ENCODE measurements around the gene ARF6. TPM values are rescaled to one million over a fixed set of nuclear protein-coding genes. Genes with fewer than 3 reads are reported as not detected.

The ARF6 gene
- total and polyA plus RNA-seq, 9 of the 15 experiments (the other 6 are each of a cell fraction or from before 2014, with no cell fraction given) = 15.3 to 35.2 (median 24.9) TPM

DNA sequence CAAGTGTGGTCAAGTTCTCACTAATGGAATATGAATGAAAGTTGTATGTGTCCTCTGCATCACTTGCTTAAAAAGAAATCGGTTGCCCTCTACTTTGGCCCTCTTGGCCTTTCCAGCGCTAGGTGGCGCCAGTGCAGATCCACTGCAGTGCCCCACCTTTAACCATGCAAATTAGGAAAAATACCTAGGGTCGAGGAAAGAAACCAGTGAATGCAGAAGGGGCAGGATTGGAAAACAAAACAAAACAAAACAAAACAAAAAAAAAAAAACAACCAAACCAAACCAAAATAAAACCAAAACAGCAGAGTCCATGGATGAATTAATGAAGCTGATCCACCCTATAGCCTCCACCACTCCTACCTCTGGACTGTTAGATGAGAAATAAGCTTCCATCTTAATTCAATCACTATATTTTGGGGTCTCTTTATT, 27.4 kb upstream of the ARF6 start:
- CTCF ChIA-PET (ENCODE audit: low intra/inter-chr PET ratio) = interaction anchor here (0.6 to 2.8 kb wide), 2 partner anchors 50 to 240 kb away, joined by 4 to 17 read pairs; no protein-coding TSS in a partner anchor
- peaks cover 13 to 22% of the 10 kb centered on the region in 2 experiments; a peak in 4 of 5 replicates for H3K4me1 ChIP-seq (replicated peaks in 1 of 2; ENCODE audit: control insufficient read depth in 2 of 2, insufficient read depth in 2 of 2, low read length in 2 of 2)
- no peak overlapping the region for H3K9ac ChIP-seq (ENCODE audit: insufficient read depth in 1 of 2, low read depth in 2 of 2, low read length in 2 of 2)
- H3K9me1 ChIP-seq (ENCODE audit: control insufficient read depth, insufficient read depth, low read length) = no peaks in the 10 kb centered on the region
- no peak overlapping the region for H3K27ac ChIP-seq (ENCODE audit: extremely low read depth, low read depth, low read length)
- POLR2A ChIA-PET = interaction anchor here (1.2 kb wide), 1 partner anchor 364 kb away, joined by 3 read pairs; no protein-coding TSS in a partner anchor
- 0 out of 2 replicates have a peak overlapping the region, but pooled peaks have one; percentile 23 for H2AFZ ChIP-seq (ENCODE audit: low read depth, low read length)
- FAIRE-seq (peak; percentile 78), DNase-seq (ENCODE audit: extremely low read depth in 1 of 4, low spot score in 3 of 4) (peak in 2 of 4 experiments; percentile 13 to 83), ATAC-seq (peak; percentile 17; the same call in 1 of the 3 replicates)
- no peaks in the 10 kb centered on the region for H4K20me1 ChIP-seq (replicated peaks; ENCODE audit: control insufficient read depth, insufficient read depth, low read length)
- H3K4me3 ChIP-seq = no peak overlapping the region
- in situ Hi-C loops (cut with MboI) (loop anchor here (25.0 kb wide), 1 partner anchor 672 kb away; the partner anchor contains the start of gene MAP4K5), intact Hi-C loops (cut with micrococcal nuclease) (loop anchor here (1.0 to 10.0 kb wide), 4 partner anchors 109 to 669 kb away; partner anchors contain the start of genes MAP4K5 and SOS2)
- H3K27me3 ChIP-seq (ENCODE audit: control insufficient read depth in 2 of 2, insufficient read depth in 2 of 2, low read length in 2 of 2) = no peaks in the 10 kb centered on the region
- peaks cover 3% of the 10 kb centered on the region; the same call in 1 of the 3 replicates for H3K79me2 ChIP-seq (ENCODE audit: control insufficient read depth, insufficient read depth, low read length)
- H3K4me2 ChIP-seq (ENCODE audit: insufficient read depth, low read length) = peak overlapping the region; percentile 34
- H3K9me3 ChIP-seq (replicated peaks; ENCODE audit: control insufficient read depth, insufficient read depth, low read depth, low read length) = no peaks in the 10 kb centered on the region
- BruUV-seq (replicated peaks) = no TSS peak
- no peaks in the 10 kb centered on the region for H3K36me3 ChIP-seq (ENCODE audit: control insufficient read depth, insufficient read depth, low read length)
- 0% methylated on average over 4 of the region's 4 CpGs for WGBS (ENCODE audit: insufficient coverage, low coverage, missing lambda C conversion rate)
- TF ChIP-seq, protein P1, sequence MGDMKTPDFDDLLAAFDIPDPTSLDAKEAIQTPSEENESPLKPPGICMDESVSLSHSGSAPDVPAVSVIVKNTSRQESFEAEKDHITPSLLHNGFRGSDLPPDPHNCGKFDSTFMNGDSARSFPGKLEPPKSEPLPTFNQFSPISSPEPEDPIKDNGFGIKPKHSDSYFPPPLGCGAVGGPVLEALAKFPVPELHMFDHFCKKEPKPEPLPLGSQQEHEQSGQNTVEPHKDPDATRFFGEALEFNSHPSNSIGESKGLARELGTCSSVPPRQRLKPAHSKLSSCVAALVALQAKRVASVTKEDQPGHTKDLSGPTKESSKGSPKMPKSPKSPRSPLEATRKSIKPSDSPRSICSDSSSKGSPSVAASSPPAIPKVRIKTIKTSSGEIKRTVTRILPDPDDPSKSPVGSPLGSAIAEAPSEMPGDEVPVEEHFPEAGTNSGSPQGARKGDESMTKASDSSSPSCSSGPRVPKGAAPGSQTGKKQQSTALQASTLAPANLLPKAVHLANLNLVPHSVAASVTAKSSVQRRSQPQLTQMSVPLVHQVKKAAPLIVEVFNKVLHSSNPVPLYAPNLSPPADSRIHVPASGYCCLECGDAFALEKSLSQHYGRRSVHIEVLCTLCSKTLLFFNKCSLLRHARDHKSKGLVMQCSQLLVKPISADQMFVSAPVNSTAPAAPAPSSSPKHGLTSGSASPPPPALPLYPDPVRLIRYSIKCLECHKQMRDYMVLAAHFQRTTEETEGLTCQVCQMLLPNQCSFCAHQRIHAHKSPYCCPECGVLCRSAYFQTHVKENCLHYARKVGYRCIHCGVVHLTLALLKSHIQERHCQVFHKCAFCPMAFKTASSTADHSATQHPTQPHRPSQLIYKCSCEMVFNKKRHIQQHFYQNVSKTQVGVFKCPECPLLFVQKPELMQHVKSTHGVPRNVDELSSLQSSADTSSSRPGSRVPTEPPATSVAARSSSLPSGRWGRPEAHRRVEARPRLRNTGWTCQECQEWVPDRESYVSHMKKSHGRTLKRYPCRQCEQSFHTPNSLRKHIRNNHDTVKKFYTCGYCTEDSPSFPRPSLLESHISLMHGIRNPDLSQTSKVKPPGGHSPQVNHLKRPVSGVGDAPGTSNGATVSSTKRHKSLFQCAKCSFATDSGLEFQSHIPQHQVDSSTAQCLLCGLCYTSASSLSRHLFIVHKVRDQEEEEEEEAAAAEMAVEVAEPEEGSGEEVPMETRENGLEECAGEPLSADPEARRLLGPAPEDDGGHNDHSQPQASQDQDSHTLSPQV (IDR thresholded peaks at IDR 0.05) = no peak
- TF ChIP-seq CTCFL (IDR thresholded peaks at IDR 0.05; ENCODE audit: borderline replicate concordance, insufficient read depth, low read depth, low read length, poor library complexity, severe bottlenecking) (peak; percentile 70), DEAF1 (CRISPR knock-in tag; IDR thresholded peaks at IDR 0.05) (0 out of 2 replicates have a peak, but pooled peaks have one; percentile 43), OTX1 (CRISPR knock-in tag; IDR thresholded peaks at IDR 0.05) (no peak)
- TF ChIP-seq, protein P2, sequence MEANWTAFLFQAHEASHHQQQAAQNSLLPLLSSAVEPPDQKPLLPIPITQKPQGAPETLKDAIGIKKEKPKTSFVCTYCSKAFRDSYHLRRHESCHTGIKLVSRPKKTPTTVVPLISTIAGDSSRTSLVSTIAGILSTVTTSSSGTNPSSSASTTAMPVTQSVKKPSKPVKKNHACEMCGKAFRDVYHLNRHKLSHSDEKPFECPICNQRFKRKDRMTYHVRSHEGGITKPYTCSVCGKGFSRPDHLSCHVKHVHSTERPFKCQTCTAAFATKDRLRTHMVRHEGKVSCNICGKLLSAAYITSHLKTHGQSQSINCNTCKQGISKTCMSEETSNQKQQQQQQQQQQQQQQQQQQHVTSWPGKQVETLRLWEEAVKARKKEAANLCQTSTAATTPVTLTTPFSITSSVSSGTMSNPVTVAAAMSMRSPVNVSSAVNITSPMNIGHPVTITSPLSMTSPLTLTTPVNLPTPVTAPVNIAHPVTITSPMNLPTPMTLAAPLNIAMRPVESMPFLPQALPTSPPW (CRISPR knock-in tag; IDR thresholded peaks at IDR 0.05) = 0 out of 2 replicates have a peak, but pooled peaks have one; percentile 15
- TF ChIP-seq, protein P3, sequence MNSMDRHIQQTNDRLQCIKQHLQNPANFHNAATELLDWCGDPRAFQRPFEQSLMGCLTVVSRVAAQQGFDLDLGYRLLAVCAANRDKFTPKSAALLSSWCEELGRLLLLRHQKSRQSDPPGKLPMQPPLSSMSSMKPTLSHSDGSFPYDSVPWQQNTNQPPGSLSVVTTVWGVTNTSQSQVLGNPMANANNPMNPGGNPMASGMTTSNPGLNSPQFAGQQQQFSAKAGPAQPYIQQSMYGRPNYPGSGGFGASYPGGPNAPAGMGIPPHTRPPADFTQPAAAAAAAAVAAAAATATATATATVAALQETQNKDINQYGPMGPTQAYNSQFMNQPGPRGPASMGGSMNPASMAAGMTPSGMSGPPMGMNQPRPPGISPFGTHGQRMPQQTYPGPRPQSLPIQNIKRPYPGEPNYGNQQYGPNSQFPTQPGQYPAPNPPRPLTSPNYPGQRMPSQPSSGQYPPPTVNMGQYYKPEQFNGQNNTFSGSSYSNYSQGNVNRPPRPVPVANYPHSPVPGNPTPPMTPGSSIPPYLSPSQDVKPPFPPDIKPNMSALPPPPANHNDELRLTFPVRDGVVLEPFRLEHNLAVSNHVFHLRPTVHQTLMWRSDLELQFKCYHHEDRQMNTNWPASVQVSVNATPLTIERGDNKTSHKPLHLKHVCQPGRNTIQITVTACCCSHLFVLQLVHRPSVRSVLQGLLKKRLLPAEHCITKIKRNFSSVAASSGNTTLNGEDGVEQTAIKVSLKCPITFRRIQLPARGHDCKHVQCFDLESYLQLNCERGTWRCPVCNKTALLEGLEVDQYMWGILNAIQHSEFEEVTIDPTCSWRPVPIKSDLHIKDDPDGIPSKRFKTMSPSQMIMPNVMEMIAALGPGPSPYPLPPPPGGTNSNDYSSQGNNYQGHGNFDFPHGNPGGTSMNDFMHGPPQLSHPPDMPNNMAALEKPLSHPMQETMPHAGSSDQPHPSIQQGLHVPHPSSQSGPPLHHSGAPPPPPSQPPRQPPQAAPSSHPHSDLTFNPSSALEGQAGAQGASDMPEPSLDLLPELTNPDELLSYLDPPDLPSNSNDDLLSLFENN (IDR thresholded peaks at IDR 0.05; ENCODE audit: low read depth in 2 of 2, low read length in 2 of 2) = 0 out of 4 replicates have a peak, but pooled peaks of 1 of the 2 experiments have one; percentile 30

Data from K562 (cell line).